K562 (cell line): ENCODE measurements around the gene CPPED1. TPM values are rescaled to one million over a fixed set of nuclear protein-coding genes. Genes with fewer than 3 reads are reported as not detected.

Experiments used
- ATAC-seq: fragments of 200-7000 bp; cut with Tn5 transposase; 3 replicates; pipeline ENCODE4 v1.9.1; 2020; ENCODE audit warnings: moderate library complexity
- BruUV-seq: library from RNA; stranded (reverse); fragments of 400-500 nt; replicated peaks from 2 replicates; lab custom pipeline; 2021; lab: Mats Ljungman, UMichigan
- CTCF ChIA-PET: fragments of 300-600 bp; formaldehyde crosslinking; extraction: SDS; loops from one replicate; lab custom pipeline; 2021; ENCODE audit warnings: low intra/inter-chr PET ratio; lab: Yijun Ruan, JAX
- POLR2A ChIA-PET: fragments of 300-600, 350-650 bp; sonication (Branson Sonifier 250); formaldehyde crosslinking; extraction: SDS; loops from one replicate; lab custom pipeline; 2021; ENCODE audit warnings: antibody characterized with exemption, inconsistent platforms; lab: Yijun Ruan, JAX
- DNase-seq, 4 experiments: peaks; one replicate each; pipeline versions ENCODE4 v3.0.0 to v3.0.0-alpha.2; 2011 to 2018; ENCODE audit warnings: low spot score in 3 of 4, mixed read lengths in 3 of 4; ENCODE audit errors: extremely low read depth in 1 of 4
- FAIRE-seq: peaks from 2 replicates; lab custom pipeline; 2011; peaks lifted over from hg19 to GRCh38; lab: Jason Lieb, UNC
- H2AFZ ChIP-seq: 2 replicates; pipeline ENCODE4 v1.6.0; 2011; ENCODE audit warnings: low read depth, low read length, control low read depth, inconsistent platforms
- H3K27ac ChIP-seq: fragments of 200-600 bp; 3 replicates; pipeline ENCODE4 v1.8.0; 2011; ENCODE audit warnings: low read depth, mild to moderate bottlenecking, control low read depth, inconsistent platforms, low read length, moderate library complexity, mixed read lengths; ENCODE audit errors: extremely low read depth
- H3K27me3 ChIP-seq, 2 experiments: fragments of 300-600 bp in 1 of 2; 2 replicates in 1 of 2; 3 replicates in 1 of 2; pipeline versions ENCODE4 v1.6.0 to v1.8.0; 2011; ENCODE audit warnings: inconsistent platforms in 2 of 2, low read length in 2 of 2, mild to moderate bottlenecking in 1 of 2, mixed read lengths in 1 of 2, moderate library complexity in 1 of 2; ENCODE audit not compliant: control insufficient read depth in 2 of 2, insufficient read depth in 2 of 2
- H3K36me3 ChIP-seq: fragments of 300-600 bp; 3 replicates; pipeline ENCODE4 v1.8.0; 2011; ENCODE audit warnings: mild to moderate bottlenecking, low read length, inconsistent platforms; ENCODE audit not compliant: control insufficient read depth, insufficient read depth
- H3K4me1 ChIP-seq, 2 experiments: fragments of 200-600 bp in 1 of 2; replicated peaks in 1 of 2; 2 replicates in 1 of 2; 3 replicates in 1 of 2; pipeline versions ENCODE4 v1.5.1 to v1.8.0; 2011; ENCODE audit warnings: inconsistent platforms in 2 of 2, low read length in 2 of 2, mild to moderate bottlenecking in 1 of 2, mixed read lengths in 1 of 2, moderate library complexity in 1 of 2; ENCODE audit not compliant: control insufficient read depth in 2 of 2, insufficient read depth in 2 of 2
- H3K4me2 ChIP-seq: 2 replicates; pipeline ENCODE4 v1.6.1; 2011; ENCODE audit warnings: low read length, control low read depth, inconsistent platforms, mixed read lengths; ENCODE audit not compliant: insufficient read depth
- H3K4me3 ChIP-seq: fragments of 200-600 bp; sonication (generic), shearing (Covaris generic); 2 replicates; pipeline ENCODE4 v1.5.1; 2016; ENCODE audit warnings: control low read depth, inconsistent platforms
- H3K79me2 ChIP-seq: fragments of 200-600 bp; 3 replicates; pipeline ENCODE4 v1.8.0; 2011; ENCODE audit warnings: low read length, inconsistent platforms; ENCODE audit not compliant: control insufficient read depth, insufficient read depth
- H3K9ac ChIP-seq, 2 experiments: 2 replicates each; pipeline versions ENCODE4 v1.6.0 to v1.6.1; 2011; ENCODE audit warnings: low read depth in 2 of 2, low read length in 2 of 2, control low read depth in 1 of 2, inconsistent platforms in 1 of 2, mild to moderate bottlenecking in 1 of 2, mixed read lengths in 1 of 2; ENCODE audit not compliant: insufficient read depth in 1 of 2
- H3K9me1 ChIP-seq: one replicate; pipeline ENCODE4 v1.6.0; 2011; ENCODE audit warnings: inconsistent platforms, mild to moderate bottlenecking, low read length, moderate library complexity; ENCODE audit not compliant: control insufficient read depth, insufficient read depth
- H3K9me3 ChIP-seq: replicated peaks from 2 replicates; pipeline ENCODE4 v1.5.1; 2011; ENCODE audit warnings: low read depth, low read length, inconsistent platforms; ENCODE audit not compliant: control insufficient read depth, insufficient read depth
- H4K20me1 ChIP-seq: replicated peaks from 2 replicates; pipeline ENCODE4 v1.6.1; 2011; ENCODE audit warnings: low read length, inconsistent platforms, mixed read lengths; ENCODE audit not compliant: control insufficient read depth, insufficient read depth
- FOXM1 ChIP-seq, 2 experiments: fragments of 450-650 bp in 1 of 2; sonication (generic) in 1 of 2; formaldehyde crosslinking in 1 of 2; IDR thresholded peaks; 2 replicates each; pipeline versions ENCODE4 v1.6.1 to v1.9.0; 2017 to 2022; ENCODE audit warnings: low read depth in 2 of 2, mild to moderate bottlenecking in 2 of 2, missing genetic modification reagents in 1 of 2, moderate library complexity in 1 of 2
- FOXP4 ChIP-seq: sonication (generic); formaldehyde crosslinking; IDR thresholded peaks from 2 replicates; pipeline ENCODE4 v1.8.0; 2022; ENCODE audit warnings: mild to moderate bottlenecking, missing genetic modification reagents, borderline replicate concordance
- GABPA ChIP-seq: fragments of 200-800 bp; sonication (Bioruptor generic); conservative IDR thresholded peaks from 2 replicates; pipeline ENCODE4 v1.6.1; 2016; ENCODE audit warnings: low read depth, missing genetic modification characterization, missing compliant biosample characterization
- MEF2A ChIP-seq: IDR thresholded peaks from 2 replicates; pipeline ENCODE4 v1.6.1; 2011; ENCODE audit warnings: low read depth, mild to moderate bottlenecking, low read length, moderate library complexity; ENCODE audit not compliant: control insufficient read depth
- SIRT6 ChIP-seq: IDR thresholded peaks from one replicate; pipeline ENCODE4 v1.6.1; 2012; ENCODE audit warnings: low read depth, mild to moderate bottlenecking, control low read depth, inconsistent platforms, low read length, moderate library complexity
- ZNF589 ChIP-seq: fragments of 200-800 bp; sonication (Bioruptor generic); IDR thresholded peaks from 2 replicates; pipeline ENCODE4 v1.6.1; 2016; ENCODE audit warnings: low read depth, missing genetic modification characterization, missing compliant biosample characterization
- WGBS: fragments of 100-300 bp; shearing (Covaris generic); methylation state at CpG from one replicate; pipeline ENCODE4 v1.1.6; 2016; ENCODE audit warnings: low coverage, mixed read lengths; ENCODE audit not compliant: insufficient coverage; ENCODE audit errors: missing lambda C conversion rate; 5-methylcytosine and 5-hydroxymethylcytosine counted together
- in situ Hi-C: fragments of 300-500 bp; cut with MboI; formaldehyde crosslinking; loops from 4 replicates; pipeline ENCODE4 v1.15.0; 2018; ENCODE audit warnings: inconsistent platforms, mixed read lengths
- intact Hi-C: fragments of 100-400 bp; cut with micrococcal nuclease; formaldehyde crosslinking; loops from 2 replicates; pipeline ENCODE4 v1.14.2; 2022
- polyA plus RNA-seq, 8 experiments: library from polyadenylated mRNA; depleted of rRNA in 4 of 8; stranded (reverse) in 5 of 8; unstranded in 3 of 8; fragments of >200 nt; fragmentation: Nextera tagmentation in 2 of 8; fragmentation: Illumina TruSeq in 1 of 8; extraction: Ambion mirVana in 2 of 8; extraction: Trizol in 1 of 8; gene quantifications; 2 replicates each; pipeline versions ENCODE4 v1.2.1 to v1.2.3, GENCODE V29; 2011 to 2014; ENCODE audit warnings: inconsistent platforms in 1 of 8, missing spikeins in 1 of 8
- total RNA-seq, 7 experiments: library from RNA; depleted of rRNA in 6 of 7; stranded (reverse); fragments of >200 nt in 6 of 7; fragmentation: Illumina TruSeq in 2 of 7; extraction: Trizol in 2 of 7; gene quantifications; 2 replicates each; pipeline versions ENCODE4 v1.2.1 to v1.2.3, GENCODE V29; 2011 to 2021; ENCODE audit warnings: low replicate concordance in 1 of 7
- TF ChIP-seq, protein P1 (sequence below): sonication (generic); formaldehyde crosslinking; IDR thresholded peaks from 2 replicates; pipeline ENCODE4 v1.9.0; 2022; ENCODE audit warnings: mild to moderate bottlenecking, missing genetic modification reagents

Gene CPPED1
- total and polyA plus RNA-seq, 9 of the 15 experiments (the other 6 are each of a cell fraction or from before 2014, with no cell fraction given) = 7.5 to 25.7 (median 16.9) TPM

DNA sequence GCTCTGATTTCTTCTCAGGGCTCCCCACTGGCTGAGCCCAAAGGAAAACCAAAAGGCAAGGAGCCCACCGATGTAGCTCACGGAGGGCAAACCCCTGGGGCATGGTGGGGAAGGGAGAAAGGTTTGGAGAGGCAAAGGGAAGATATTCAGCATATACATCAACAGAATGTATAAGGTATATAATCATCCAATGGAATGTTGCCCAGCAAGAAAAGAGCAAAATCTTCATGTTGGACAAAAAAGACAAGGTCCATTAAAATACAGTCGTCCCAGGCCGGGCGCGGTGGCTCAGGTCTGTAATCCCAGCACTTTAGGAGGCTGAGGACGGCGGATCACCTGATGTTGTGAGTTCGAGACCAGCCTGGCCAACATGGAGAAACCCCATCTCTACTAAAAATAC lies 1.6 kb downstream of the CPPED1 start:
- no peak for FAIRE-seq
- intact Hi-C loops = loop anchor here (5.0 kb wide), 1 partner anchor 35 kb away; no protein-coding TSS in a partner anchor
- Histone ChIP-seq H4K20me1 (0 out of 2 replicates have a peak, but pooled peaks cover 2% of the 10 kb centered on the region), H3K4me1 (peaks cover 22 to 31% of the 10 kb centered on the region in 2 experiments), H3K79me2 (peaks cover 51% of the 10 kb centered on the region), H3K4me3 (peak overlapping the region; percentile 66), H3K9ac (peak overlapping the region; percentile 80 to 92), H3K27me3 (no peaks in the 10 kb centered on the region), H3K4me2 (peak overlapping the region; percentile 100), H3K9me3 (no peaks in the 10 kb centered on the region), H3K36me3 (no peaks in the 10 kb centered on the region), H2AFZ (0 out of 2 replicates have a peak overlapping the region, but pooled peaks have one; percentile 6), H3K27ac (peak overlapping the region; percentile 89), H3K9me1 (no peaks in the 10 kb centered on the region)
- no TSS peak for BruUV-seq
- no peak for TF ChIP-seq MEF2A
- 0 out of 2 replicates have a peak, but pooled peaks have one; percentile 19 for TF ChIP-seq ZNF589
- TF ChIP-seq FOXM1 (IDR thresholded peaks at IDR 0.05; ENCODE audit: low read depth) = no peak
- no peak for TF ChIP-seq FOXM1 (CRISPR knock-in tag; IDR thresholded peaks at IDR 0.05; ENCODE audit: low read depth)
- no peak for TF ChIP-seq FOXP4
- TF ChIP-seq SIRT6 = no peak
- TF ChIP-seq, protein P1, sequence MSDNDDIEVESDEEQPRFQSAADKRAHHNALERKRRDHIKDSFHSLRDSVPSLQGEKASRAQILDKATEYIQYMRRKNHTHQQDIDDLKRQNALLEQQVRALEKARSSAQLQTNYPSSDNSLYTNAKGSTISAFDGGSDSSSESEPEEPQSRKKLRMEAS = no peak
- peak; percentile 21; the same call in 1 of the 2 replicates for TF ChIP-seq GABPA (tag)
- WGBS = 42% methylated on average over 9 of the region's 9 CpGs
- no peak for ATAC-seq
- ChIA-PET CTCF (no interaction called here), POLR2A (interaction anchor here (0.7 to 1.0 kb wide), 3 partner anchors 8 to 1183 kb away, joined by 3 read pairs; no protein-coding TSS in a partner anchor)
- DNase-seq = no peak
- in situ Hi-C loops = no loop called here
